Muscle of leg (tissue), 11 donors: Measurements from ENCODE around the gene GOLPH3L. TPM values are rescaled to one million over a fixed set of nuclear protein-coding genes. Genes with fewer than 3 reads are reported as not detected.
"Not testable (repeated sequence)": the region's sequence is repeated elsewhere in the genome, so short reads cannot be mapped to it uniquely, and the experiment has no call there.

Experiments
- DNase-seq: peaks from one replicate; pipeline ENCODE4 v3.0.0; 2013
- H3K27ac ChIP-seq: one replicate; pipeline ENCODE4 v1.5.1; 2013; ENCODE audit warnings: mild to moderate bottlenecking, low read length, control low read depth
- H3K27me3 ChIP-seq: one replicate; pipeline ENCODE4 v1.6.1; 2013; ENCODE audit warnings: low read length; ENCODE audit not compliant: control insufficient read depth, insufficient read depth
- H3K36me3 ChIP-seq: one replicate; pipeline ENCODE4 v1.6.1; 2013; ENCODE audit warnings: low read length; ENCODE audit not compliant: control insufficient read depth, insufficient read depth
- H3K4me1 ChIP-seq: one replicate; pipeline ENCODE4 v1.6.1; 2013; ENCODE audit warnings: low read length; ENCODE audit not compliant: control insufficient read depth, insufficient read depth
- H3K4me3 ChIP-seq: one replicate; pipeline ENCODE4 v1.5.1; 2013; ENCODE audit warnings: low read length, control low read depth
- H3K9me3 ChIP-seq: replicated peaks from 2 replicates; pipeline ENCODE4 v1.6.1; 2013; ENCODE audit warnings: low read depth, low read length; ENCODE audit not compliant: control insufficient read depth
- WGBS: methylation state at CpG from one replicate; pipeline ENCODE4 v1.1.5; 2013; ENCODE audit warnings: missing lambda C conversion rate; ENCODE audit not compliant: insufficient coverage; 5-methylcytosine and 5-hydroxymethylcytosine counted together
- polyA plus RNA-seq, 8 donors: library from polyadenylated mRNA; unstranded; fragments of 120-200 nt; gene quantifications; one replicate each; pipeline versions ENCODE4 v1.2.1 to v1.2.3, GENCODE V29; 2013; ENCODE audit warnings: inconsistent platforms in 1 of 8, low replicate concordance in 1 of 8; ENCODE audit not compliant: insufficient read length in 8 of 8, insufficient read depth in 1 of 8
- total RNA-seq: library from RNA; stranded (reverse); fragments of 120-200 nt; gene quantifications from one replicate; pipeline ENCODE4 v1.2.4, GENCODE V29; 2013

The GOLPH3L gene
- total and polyA plus RNA-seq, 9 donors: 9.3 to 23.6 (median 17.2) TPM

DNA sequence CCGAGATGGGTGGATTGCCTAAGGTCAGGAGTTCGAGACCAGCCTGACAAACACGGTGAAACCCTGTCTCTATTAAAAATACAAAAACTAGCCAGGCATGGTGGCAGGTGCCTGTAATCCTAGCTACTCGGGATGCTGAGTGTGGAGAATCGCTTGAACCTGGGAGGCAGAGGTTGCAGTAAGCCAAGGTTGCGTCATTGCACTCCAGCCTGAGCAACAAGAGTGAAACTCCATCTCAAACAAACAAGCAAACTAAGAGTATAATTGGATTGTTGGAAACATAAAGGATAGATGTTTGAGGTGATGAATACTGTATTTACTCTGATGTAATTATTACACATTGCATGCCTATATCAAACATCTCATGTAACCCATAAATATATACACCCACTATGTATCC is 58.5 kb downstream of the GOLPH3L start:
- no CpG with 5 or more reads among the region's 6 CpGs for WGBS
- not testable (repeated sequence) for H3K27ac ChIP-seq, DNase-seq, H3K27me3 ChIP-seq, H3K4me1 ChIP-seq, H3K36me3 ChIP-seq, H3K4me3 ChIP-seq, H3K9me3 ChIP-seq

- not testable (repeated sequence) for H3K4me1 ChIP-seq, H3K9me3 ChIP-seq, H3K27ac ChIP-seq, DNase-seq, H3K36me3 ChIP-seq, H3K4me3 ChIP-seq, H3K27me3 ChIP-seq
- WGBS: 63% methylated on average over 5 of the region's 17 CpGs
These were observed 61.9 kb downstream of the GOLPH3L start for GRCh38 chr1:150634839-150635622.

- Histone ChIP-seq H3K27me3 (no peaks in the 10 kb centered on the region), H3K36me3 (peaks cover 31% of the 10 kb centered on the region), H3K27ac (peak within 1 kb of the TSS; percentile 99), H3K4me1 (peaks cover 14% of the 10 kb centered on the region), H3K4me3 (peak within 1 kb of the TSS; percentile 87), H3K9me3 (no peaks in the 10 kb centered on the region)
- DNase-seq: peak; percentile 100
- under 1% methylated on average over 34 of the region's 49 CpGs for WGBS
These were observed 67.6 kb downstream of the GOLPH3L start, which contains the start of gene ENSA for GRCh38 chr1:150629115-150629928. Gene ENSA (minus strand): TSS chr1:150629612. CDS start chr1:150629470, 142 bp downstream.

- Histone ChIP-seq H3K4me3 (peak overlapping the region; percentile 87), H3K27me3 (no peaks in the 10 kb centered on the region), H3K27ac (peak overlapping the region; percentile 99), H3K4me1 (peaks cover 14% of the 10 kb centered on the region), H3K9me3 (no peaks in the 10 kb centered on the region), H3K36me3 (peaks cover 36% of the 10 kb centered on the region)
- no peak for DNase-seq
- 0% methylated on average over 6 of the region's 9 CpGs for WGBS
These were observed 68.2 kb downstream of the GOLPH3L start for GRCh38 chr1:150628766-150629114.

DNA sequence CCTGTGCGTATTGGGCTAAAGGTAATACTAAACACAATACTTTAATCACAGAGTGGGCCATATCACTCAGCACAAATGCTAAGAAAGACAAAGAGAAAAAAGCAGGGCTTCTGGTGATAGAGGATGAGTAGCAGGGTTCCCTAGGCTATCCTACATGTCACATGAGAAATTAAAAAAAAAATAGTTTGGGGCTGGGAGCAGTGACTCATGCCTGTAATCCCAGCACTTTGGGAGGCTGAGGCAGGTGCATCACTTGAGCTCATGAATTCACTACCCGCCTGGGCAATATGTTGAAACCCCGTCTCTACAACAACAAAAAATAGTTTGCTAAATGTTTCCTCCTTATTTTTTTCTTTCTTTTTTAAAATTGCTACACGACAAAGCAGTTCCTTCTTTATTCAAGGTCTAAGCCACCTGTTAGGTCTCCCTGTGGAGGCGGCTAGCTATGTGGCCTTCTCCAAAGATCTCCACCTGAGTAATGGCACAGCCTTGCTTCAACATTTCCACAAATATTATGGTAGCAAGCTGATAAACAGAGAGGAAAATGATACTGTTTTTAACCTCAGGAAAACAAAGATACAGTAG is 69.0 kb downstream of the GOLPH3L start:
- Histone ChIP-seq H3K27me3 (no peaks in the 10 kb centered on the region), H3K4me3 (peak overlapping the region; percentile 87), H3K36me3 (peaks cover 43% of the 10 kb centered on the region), H3K27ac (no peak overlapping the region), H3K9me3 (no peaks in the 10 kb centered on the region), H3K4me1 (peaks cover 14% of the 10 kb centered on the region)
- no peak for DNase-seq
- WGBS: 83% methylated on average over 3 of the region's 5 CpGs

GRCh38 chr1:150626150-150626549 is 70.8 kb downstream of the GOLPH3L start:
- peak; percentile 65 for DNase-seq
- Histone ChIP-seq H3K4me1 (peaks cover 14% of the 10 kb centered on the region), H3K27me3 (no peaks in the 10 kb centered on the region), H3K9me3 (no peaks in the 10 kb centered on the region), H3K4me3 (no peak overlapping the region), H3K36me3 (peaks cover 56% of the 10 kb centered on the region), H3K27ac (no peak overlapping the region)
- 83% methylated on average over 1 of the region's 2 CpGs for WGBS

- Histone ChIP-seq H3K4me1 (peaks cover 17% of the 10 kb centered on the region), H3K36me3 (peaks cover 70% of the 10 kb centered on the region)
- H3K9me3 ChIP-seq, H3K27me3 ChIP-seq, DNase-seq, H3K27ac ChIP-seq, H3K4me3 ChIP-seq: not testable (repeated sequence)
- WGBS: no CpG with 5 or more reads among the region's 1 CpG
These were observed 72.4 kb downstream of the GOLPH3L start for GRCh38 chr1:150624546-150624945.

DNA sequence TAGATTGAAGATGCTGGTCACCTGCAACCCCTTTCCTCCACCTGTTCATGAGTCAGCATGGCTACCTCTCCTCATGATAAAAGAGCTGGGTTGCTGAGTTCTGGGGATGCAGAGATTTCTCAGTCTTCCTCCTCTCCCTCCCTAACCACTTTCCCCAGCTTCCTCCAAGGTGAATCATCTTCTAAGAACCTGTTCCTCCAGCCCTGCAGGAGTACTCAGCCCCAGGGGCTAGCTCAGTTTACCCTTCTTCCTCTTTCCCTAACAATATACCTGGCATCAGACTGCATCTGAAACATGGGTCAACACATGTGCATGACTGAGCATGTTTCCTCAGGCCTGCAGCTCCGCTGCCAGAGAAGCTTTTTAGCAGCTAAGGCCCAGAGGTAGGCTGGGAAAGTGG is 72.8 kb downstream of the GOLPH3L start:
- Histone ChIP-seq H3K4me1 (peaks cover 17% of the 10 kb centered on the region), H3K36me3 (peaks cover 73% of the 10 kb centered on the region)
- not testable (repeated sequence) for H3K27me3 ChIP-seq, H3K4me3 ChIP-seq, H3K27ac ChIP-seq, H3K9me3 ChIP-seq, DNase-seq
- WGBS: no CpG with 5 or more reads among the region's 1 CpG

DNA sequence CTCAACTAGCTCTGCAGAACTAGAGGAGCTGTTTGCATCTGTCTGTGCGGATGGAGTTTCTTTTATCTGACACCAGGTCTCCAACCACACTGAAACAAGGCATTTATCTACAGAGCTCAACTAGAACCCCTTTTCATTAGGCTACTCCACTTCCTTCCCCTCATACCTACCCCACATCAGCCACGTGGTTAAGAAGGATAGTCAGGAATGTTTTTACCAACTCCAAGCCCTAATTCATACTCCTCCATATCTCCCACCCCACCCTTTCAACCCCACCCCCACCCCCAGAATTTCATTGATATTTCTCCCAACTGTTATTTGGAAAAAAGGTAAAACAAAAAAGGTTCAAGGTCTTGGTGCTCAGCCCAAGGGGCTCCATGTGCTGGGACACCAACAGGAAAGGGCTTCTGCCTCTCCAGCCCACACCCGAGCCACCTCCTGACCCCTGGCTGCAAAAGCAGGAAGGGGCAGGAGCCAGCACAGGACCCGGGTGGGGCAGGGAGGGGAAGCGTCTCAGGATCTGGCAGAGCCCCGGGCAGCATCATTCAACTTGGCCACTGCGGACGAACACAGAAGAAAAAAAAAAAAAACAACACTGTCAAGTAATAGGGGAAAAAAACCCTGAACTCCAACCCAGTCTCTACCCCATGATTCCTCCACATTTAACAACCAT is 74.5 kb downstream of the GOLPH3L start:
- Histone ChIP-seq H3K4me1 (peaks cover 9% of the 10 kb centered on the region), H3K9me3 (no peaks in the 10 kb centered on the region), H3K27ac (no peak overlapping the region), H3K4me3 (no peak overlapping the region), H3K36me3 (peaks cover 78% of the 10 kb centered on the region), H3K27me3 (no peaks in the 10 kb centered on the region)
- DNase-seq: no peak
- WGBS: no CpG with 5 or more reads among the region's 8 CpGs
